SK-N-SH treated with all-trans-retinoic acid at 6 μM for 48 hours (cell line): ENCODE results near the gene TMEM163.

Experiments used
- ATAC-seq: fragments of 200-7000 bp; cut with Tn5 transposase; 3 replicates; pipeline ENCODE4 v1.9.1; 2020; ENCODE audit warnings: mild to moderate bottlenecking, moderate library complexity
- ARNTL ChIP-seq: fragments of 450-650 bp; formaldehyde crosslinking; IDR thresholded peaks from 2 replicates; pipeline ENCODE4 v1.5.0; 2020; ENCODE audit warnings: low read depth, mild to moderate bottlenecking, moderate library complexity, borderline replicate concordance
- BACH2 ChIP-seq: fragments of 250-450 bp; sonication (Bioruptor Pico); IDR thresholded peaks from 2 replicates; pipeline ENCODE4 v1.9.0; 2021; ENCODE audit warnings: mild to moderate bottlenecking, borderline replicate concordance
- CSDC2 ChIP-seq: fragments of 250-450 bp; sonication (Bioruptor Pico); IDR thresholded peaks from 2 replicates; pipeline ENCODE4 v1.5.0; 2020; ENCODE audit warnings: mild to moderate bottlenecking, moderate library complexity
- ESRRG ChIP-seq: fragments of 250-450 bp; sonication (Bioruptor Pico); IDR thresholded peaks from 2 replicates; pipeline ENCODE4 v1.6.1; 2021; ENCODE audit warnings: mild to moderate bottlenecking
- GLIS3 ChIP-seq: fragments of 250-450 bp; sonication (Bioruptor Pico); IDR thresholded peaks from 2 replicates; pipeline ENCODE4 v1.5.0; 2020; ENCODE audit warnings: mild to moderate bottlenecking, moderate library complexity
- ISL1 ChIP-seq: fragments of 250-450 bp; sonication (Bioruptor Pico); IDR thresholded peaks from 2 replicates; pipeline ENCODE4 v2.1.2; 2022; ENCODE audit warnings: mild to moderate bottlenecking, moderate library complexity
- OSR1 ChIP-seq: fragments of 250-450 bp; sonication (Bioruptor Pico); IDR thresholded peaks from 2 replicates; pipeline ENCODE4 v1.8.0; 2022; ENCODE audit warnings: moderate library complexity, mild to moderate bottlenecking, inconsistent platforms
- PPARA ChIP-seq: fragments of 250-450 bp; sonication (Bioruptor Pico); IDR thresholded peaks from 2 replicates; pipeline ENCODE4 v1.5.0; 2020; ENCODE audit warnings: mild to moderate bottlenecking, borderline replicate concordance
- SNAI2 ChIP-seq: fragments of 250-450 bp; sonication (Bioruptor Pico); IDR thresholded peaks from 2 replicates; pipeline ENCODE4 v1.5.0; 2020; ENCODE audit warnings: mild to moderate bottlenecking, moderate library complexity
- TCF4 ChIP-seq: fragments of 250-450 bp; sonication (Bioruptor Pico); IDR thresholded peaks from 2 replicates; pipeline ENCODE4 v1.8.0; 2021; ENCODE audit warnings: mild to moderate bottlenecking, moderate library complexity, borderline replicate concordance
- TOX ChIP-seq: fragments of 250-450 bp; sonication (Bioruptor Pico); IDR thresholded peaks from 2 replicates; pipeline ENCODE4 v1.8.0; 2021; ENCODE audit warnings: mild to moderate bottlenecking, moderate library complexity, borderline replicate concordance
- ZC3H10 ChIP-seq: fragments of 250-450 bp; sonication (Bioruptor Pico); IDR thresholded peaks from 2 replicates; pipeline ENCODE4 v1.5.1; 2021; ENCODE audit warnings: mild to moderate bottlenecking, moderate library complexity
- ZFP3 ChIP-seq: fragments of 250-450 bp; sonication (Bioruptor Pico); IDR thresholded peaks from 2 replicates; pipeline ENCODE4 v1.5.0; 2020; ENCODE audit warnings: mild to moderate bottlenecking, moderate library complexity
- ZFP30 ChIP-seq: fragments of 450-650 bp; formaldehyde crosslinking; IDR thresholded peaks from 2 replicates; pipeline ENCODE4 v1.5.0; 2022; ENCODE audit warnings: mild to moderate bottlenecking, moderate library complexity
- ZNF565 ChIP-seq: fragments of 450-650 bp; formaldehyde crosslinking; conservative IDR thresholded peaks from 2 replicates; pipeline ENCODE4 v1.5.0; 2020; ENCODE audit warnings: low read depth, mild to moderate bottlenecking, moderate library complexity
- ZNF70 ChIP-seq: fragments of 450-650 bp; formaldehyde crosslinking; IDR thresholded peaks from 2 replicates; pipeline ENCODE4 v1.5.0; 2020; ENCODE audit warnings: mild to moderate bottlenecking, moderate library complexity
- ZNF8 ChIP-seq: fragments of 450-650 bp; formaldehyde crosslinking; IDR thresholded peaks from 2 replicates; pipeline ENCODE4 v1.5.0; 2020; ENCODE audit warnings: mild to moderate bottlenecking, moderate library complexity
- TF ChIP-seq, protein P1 (sequence below): fragments of 250-450 bp; sonication (Bioruptor Pico); IDR thresholded peaks from 2 replicates; pipeline ENCODE4 v1.8.0; 2021; ENCODE audit warnings: low read depth, mild to moderate bottlenecking, moderate library complexity, borderline replicate concordance
- TF ChIP-seq, protein P2 (sequence below): fragments of 250-450 bp; sonication (Bioruptor Pico); IDR thresholded peaks from 2 replicates; pipeline ENCODE4 v1.5.1; 2020; ENCODE audit warnings: low read depth, mild to moderate bottlenecking, moderate library complexity
- TF ChIP-seq, protein P3 (sequence below): fragments of 250-450 bp; sonication (Bioruptor Pico); IDR thresholded peaks from 2 replicates; pipeline ENCODE4 v1.5.0; 2020; ENCODE audit warnings: mild to moderate bottlenecking, moderate library complexity
- TF ChIP-seq, protein P4 (sequence below): fragments of 250-450 bp; sonication (Bioruptor Pico); IDR thresholded peaks from 2 replicates; pipeline ENCODE4 v1.5.1; 2021; ENCODE audit warnings: mild to moderate bottlenecking, moderate library complexity

The TMEM163 gene

DNA sequence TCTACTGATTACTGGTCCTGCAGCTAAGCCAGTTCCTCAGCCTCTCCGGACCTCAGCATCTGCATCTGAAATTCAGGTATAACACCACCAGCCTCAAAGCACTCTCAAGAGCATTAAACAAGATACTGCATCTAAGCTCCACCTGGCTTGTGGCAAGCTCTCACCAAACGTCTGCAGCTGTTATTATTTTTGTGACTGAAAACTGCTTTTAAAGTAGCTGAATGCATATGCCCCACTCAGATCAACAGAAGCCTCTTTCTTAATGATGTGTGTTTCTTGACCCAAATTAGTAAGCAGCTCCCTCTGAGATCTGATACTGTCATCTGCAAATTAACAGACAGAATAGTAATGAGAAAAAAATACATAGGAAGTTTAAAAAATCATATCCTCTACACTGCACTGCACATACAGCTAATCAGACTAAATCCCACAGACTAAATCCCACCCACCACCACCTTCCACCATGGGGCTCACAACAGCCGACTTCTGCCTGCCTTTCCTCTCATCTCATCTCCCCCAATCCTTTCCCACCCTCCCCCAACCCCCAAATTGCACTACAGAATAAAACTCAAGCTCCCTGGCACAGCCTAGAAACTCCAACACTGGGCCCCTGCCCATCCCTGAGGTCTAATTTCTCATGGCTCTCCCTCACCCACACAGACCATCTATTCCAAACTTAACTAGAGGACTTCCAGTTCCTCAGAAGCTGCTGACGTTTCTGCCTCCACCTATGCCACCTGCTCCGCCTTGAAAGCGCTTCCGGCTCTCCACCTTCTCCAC lies 52.9 kb downstream of the TMEM163 start:
- TF ChIP-seq, protein P1, sequence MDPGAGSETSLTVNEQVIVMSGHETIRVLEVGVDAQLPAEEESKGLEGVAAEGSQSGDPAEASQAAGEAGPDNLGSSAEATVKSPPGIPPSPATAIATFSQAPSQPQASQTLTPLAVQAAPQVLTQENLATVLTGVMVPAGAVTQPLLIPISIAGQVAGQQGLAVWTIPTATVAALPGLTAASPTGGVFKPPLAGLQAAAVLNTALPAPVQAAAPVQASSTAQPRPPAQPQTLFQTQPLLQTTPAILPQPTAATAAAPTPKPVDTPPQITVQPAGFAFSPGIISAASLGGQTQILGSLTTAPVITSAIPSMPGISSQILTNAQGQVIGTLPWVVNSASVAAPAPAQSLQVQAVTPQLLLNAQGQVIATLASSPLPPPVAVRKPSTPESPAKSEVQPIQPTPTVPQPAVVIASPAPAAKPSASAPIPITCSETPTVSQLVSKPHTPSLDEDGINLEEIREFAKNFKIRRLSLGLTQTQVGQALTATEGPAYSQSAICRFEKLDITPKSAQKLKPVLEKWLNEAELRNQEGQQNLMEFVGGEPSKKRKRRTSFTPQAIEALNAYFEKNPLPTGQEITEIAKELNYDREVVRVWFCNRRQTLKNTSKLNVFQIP (CRISPR knock-in tag), result no peak
- TF ChIP-seq BACH2 (CRISPR knock-in tag), result no peak
- no peak for TF ChIP-seq GLIS3 (CRISPR knock-in tag)
- no peak for TF ChIP-seq OSR1 (CRISPR knock-in tag)
- TF ChIP-seq PPARA (CRISPR knock-in tag), result no peak
- no peak for TF ChIP-seq ESRRG (CRISPR knock-in tag)
- TF ChIP-seq SNAI2 (CRISPR knock-in tag), result no peak
- TF ChIP-seq ZFP30 (CRISPR knock-in tag), result no peak
- no peak for TF ChIP-seq ZNF8 (CRISPR knock-in tag)
- no peak for TF ChIP-seq ZFP3 (CRISPR knock-in tag)
- no peak for TF ChIP-seq ZC3H10
- no peak for ATAC-seq

DNA sequence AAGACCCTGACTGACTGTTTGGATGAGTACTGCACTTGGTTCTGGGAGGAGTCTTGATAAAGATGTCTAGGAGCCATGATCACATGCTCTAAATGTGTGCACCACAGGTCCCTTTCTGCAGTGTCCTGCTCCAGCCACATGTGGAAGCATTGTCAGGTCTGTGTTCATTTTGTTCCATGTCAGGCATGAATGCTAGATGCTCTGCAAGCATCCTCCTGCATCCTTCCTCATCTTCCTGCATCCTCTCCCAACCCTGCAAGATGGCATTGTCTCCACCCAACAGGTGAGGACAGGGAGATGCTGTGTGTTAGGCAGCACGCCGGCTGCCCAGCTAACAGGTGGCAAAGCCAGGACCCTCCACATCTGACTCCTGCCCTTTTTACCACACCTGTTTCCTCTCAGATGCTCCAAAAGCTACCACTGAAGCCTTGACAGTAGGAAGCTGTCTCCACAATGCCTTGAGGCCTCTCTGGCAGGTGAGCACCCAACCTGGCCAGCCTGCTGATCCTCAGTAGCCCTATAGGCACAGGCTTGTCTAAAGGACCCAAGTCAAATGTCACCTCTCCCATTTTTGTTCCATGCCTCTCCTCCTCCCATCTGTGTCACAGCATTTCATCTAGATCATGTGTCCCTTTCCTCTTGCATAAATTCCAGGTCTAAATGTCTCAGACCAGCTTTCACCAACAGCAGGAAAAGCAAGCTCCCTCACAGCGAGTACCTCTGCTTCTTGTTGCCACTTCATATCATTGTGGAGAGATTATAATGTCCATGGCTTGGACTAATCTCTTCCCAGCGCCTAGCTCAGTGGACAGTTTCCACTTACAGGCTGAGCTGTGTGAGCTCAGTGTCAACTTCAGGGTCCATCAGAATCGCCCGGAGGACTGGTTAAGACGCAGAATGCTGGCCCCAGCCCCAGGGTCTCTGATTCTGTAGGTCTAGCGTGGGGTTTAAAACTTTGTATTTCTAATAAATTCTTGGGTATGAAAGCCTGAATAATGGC lies 55.0 kb downstream of the TMEM163 start:
- no peak for ATAC-seq
- TF ChIP-seq ZFP3 (CRISPR knock-in tag) (no peak), TCF4 (CRISPR knock-in tag) (no peak), SNAI2 (CRISPR knock-in tag) (no peak), ZNF70 (CRISPR knock-in tag) (no peak), ZNF8 (CRISPR knock-in tag) (no peak)

DNA sequence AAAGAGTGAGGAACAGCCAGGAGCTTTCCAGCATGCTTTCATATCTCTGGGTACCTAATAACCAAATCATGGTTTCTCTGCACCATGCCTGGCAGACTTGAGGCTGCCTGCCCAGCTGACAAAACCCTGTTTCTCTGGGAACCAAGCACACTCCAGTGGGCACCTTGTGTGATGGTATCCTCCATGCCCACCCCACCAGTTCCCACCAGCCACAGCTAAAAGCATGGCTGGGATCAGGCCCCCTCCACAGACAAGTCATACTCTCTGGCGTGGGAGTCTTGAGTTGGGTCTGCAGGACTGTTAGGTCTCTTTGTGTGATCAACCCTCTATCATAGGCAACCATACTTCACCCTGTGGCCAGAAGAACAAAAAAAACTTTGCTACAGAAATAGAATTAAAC lies 56.0 kb downstream of the TMEM163 start:
- TF ChIP-seq TOX (CRISPR knock-in tag) (no peak), ARNTL (CRISPR knock-in tag) (no peak), CSDC2 (no peak), OSR1 (CRISPR knock-in tag) (no peak), SNAI2 (CRISPR knock-in tag) (no peak), ZNF565 (CRISPR knock-in tag) (no peak), ISL1 (CRISPR knock-in tag) (no peak), ZNF70 (CRISPR knock-in tag) (no peak), ZC3H10 (no peak)
- TF ChIP-seq, protein P1 (CRISPR knock-in tag), result no peak
- TF ChIP-seq, protein P2, sequence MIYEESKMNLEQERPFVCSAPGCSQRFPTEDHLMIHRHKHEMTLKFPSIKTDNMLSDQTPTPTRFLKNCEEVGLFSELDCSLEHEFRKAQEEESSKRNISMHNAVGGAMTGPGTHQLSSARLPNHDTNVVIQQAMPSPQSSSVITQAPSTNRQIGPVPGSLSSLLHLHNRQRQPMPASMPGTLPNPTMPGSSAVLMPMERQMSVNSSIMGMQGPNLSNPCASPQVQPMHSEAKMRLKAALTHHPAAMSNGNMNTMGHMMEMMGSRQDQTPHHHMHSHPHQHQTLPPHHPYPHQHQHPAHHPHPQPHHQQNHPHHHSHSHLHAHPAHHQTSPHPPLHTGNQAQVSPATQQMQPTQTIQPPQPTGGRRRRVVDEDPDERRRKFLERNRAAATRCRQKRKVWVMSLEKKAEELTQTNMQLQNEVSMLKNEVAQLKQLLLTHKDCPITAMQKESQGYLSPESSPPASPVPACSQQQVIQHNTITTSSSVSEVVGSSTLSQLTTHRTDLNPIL (CRISPR knock-in tag), result no peak
- no peak for ATAC-seq

DNA sequence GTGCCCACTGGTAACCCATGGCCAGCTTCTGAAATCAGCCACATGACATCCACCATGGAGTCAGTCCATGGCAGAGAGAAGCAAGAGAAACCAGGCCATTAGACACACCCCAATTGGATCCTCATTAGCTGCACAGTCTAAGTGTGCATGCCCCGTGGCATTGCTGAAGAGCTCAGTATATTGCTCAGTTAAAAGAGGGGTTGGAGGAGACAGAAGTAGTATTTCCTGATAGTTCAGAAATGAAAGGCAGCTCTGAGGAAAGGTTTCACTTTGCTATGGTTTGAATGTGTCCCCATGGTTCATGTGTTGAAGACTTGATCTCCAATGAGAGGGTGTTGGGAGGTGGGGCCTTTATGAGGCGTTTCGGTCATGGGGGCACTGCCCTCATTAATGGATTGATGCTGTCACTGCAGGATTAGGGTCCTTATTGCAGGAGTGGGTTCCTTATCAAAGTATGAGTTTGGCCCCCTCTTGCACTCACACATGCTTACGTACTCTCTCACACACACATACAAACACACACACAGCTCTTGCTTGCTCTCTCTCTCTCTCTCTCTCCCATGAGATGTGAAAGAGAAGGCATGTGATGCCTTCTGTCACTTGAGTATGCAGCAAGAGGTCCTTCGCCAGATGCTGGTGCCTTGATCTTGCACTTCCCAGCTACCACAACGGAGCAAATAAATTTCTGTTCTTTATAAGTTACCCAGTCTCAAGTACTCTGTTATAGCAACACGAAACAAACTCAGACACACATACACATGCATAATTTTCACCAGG lies 58.0 kb downstream of the TMEM163 start:
- no peak for ATAC-seq
- TF ChIP-seq, protein P2 (CRISPR knock-in tag), result no peak
- TF ChIP-seq ESRRG (CRISPR knock-in tag), result no peak
- no peak for TF ChIP-seq TCF4 (CRISPR knock-in tag)
- TF ChIP-seq, protein P3, sequence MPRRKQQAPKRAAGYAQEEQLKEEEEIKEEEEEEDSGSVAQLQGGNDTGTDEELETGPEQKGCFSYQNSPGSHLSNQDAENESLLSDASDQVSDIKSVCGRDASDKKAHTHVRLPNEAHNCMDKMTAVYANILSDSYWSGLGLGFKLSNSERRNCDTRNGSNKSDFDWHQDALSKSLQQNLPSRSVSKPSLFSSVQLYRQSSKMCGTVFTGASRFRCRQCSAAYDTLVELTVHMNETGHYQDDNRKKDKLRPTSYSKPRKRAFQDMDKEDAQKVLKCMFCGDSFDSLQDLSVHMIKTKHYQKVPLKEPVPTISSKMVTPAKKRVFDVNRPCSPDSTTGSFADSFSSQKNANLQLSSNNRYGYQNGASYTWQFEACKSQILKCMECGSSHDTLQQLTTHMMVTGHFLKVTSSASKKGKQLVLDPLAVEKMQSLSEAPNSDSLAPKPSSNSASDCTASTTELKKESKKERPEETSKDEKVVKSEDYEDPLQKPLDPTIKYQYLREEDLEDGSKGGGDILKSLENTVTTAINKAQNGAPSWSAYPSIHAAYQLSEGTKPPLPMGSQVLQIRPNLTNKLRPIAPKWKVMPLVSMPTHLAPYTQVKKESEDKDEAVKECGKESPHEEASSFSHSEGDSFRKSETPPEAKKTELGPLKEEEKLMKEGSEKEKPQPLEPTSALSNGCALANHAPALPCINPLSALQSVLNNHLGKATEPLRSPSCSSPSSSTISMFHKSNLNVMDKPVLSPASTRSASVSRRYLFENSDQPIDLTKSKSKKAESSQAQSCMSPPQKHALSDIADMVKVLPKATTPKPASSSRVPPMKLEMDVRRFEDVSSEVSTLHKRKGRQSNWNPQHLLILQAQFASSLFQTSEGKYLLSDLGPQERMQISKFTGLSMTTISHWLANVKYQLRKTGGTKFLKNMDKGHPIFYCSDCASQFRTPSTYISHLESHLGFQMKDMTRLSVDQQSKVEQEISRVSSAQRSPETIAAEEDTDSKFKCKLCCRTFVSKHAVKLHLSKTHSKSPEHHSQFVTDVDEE (CRISPR knock-in tag), result no peak
- TF ChIP-seq ISL1 (CRISPR knock-in tag), result no peak
- no peak for TF ChIP-seq ZNF70 (CRISPR knock-in tag)
- TF ChIP-seq, protein P4, sequence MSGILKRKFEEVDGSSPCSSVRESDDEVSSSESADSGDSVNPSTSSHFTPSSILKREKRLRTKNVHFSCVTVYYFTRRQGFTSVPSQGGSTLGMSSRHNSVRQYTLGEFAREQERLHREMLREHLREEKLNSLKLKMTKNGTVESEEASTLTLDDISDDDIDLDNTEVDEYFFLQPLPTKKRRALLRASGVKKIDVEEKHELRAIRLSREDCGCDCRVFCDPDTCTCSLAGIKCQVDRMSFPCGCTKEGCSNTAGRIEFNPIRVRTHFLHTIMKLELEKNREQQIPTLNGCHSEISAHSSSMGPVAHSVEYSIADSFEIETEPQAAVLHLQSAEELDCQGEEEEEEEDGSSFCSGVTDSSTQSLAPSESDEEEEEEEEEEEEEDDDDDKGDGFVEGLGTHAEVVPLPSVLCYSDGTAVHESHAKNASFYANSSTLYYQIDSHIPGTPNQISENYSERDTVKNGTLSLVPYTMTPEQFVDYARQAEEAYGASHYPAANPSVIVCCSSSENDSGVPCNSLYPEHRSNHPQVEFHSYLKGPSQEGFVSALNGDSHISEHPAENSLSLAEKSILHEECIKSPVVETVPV (CRISPR knock-in tag), result no peak
- no peak for TF ChIP-seq ARNTL (CRISPR knock-in tag)
- no peak for TF ChIP-seq CSDC2
- TF ChIP-seq SNAI2 (CRISPR knock-in tag), result no peak
